CD4-positive, alpha-beta memory T cell (primary cell): ENCODE data around the gene CD55. TPM values are rescaled to one million over a fixed set of nuclear protein-coding genes. Genes with fewer than 3 reads are reported as not detected.

Experiments used
- CTCF ChIA-PET: fragments of 350-600 bp; sonication (Branson Sonifier 250); formaldehyde crosslinking; loops from one replicate; lab custom pipeline; 2021; ENCODE audit warnings: inconsistent platforms; ENCODE audit not compliant: partially characterized antibody; lab: Charles Lee
- POLR2A ChIA-PET: fragments of 350-600 bp; sonication (Branson Sonifier 250); formaldehyde crosslinking; loops from one replicate; lab custom pipeline; 2021; ENCODE audit not compliant: partially characterized antibody; lab: Charles Lee
- DNase-seq, 5 donors: peaks; one replicate each; pipeline versions ENCODE4 v3.0.0 to v3.0.0-alpha.2; 2020 to 2022; ENCODE audit warnings: mixed read lengths in 1 of 5
- H3K27ac ChIP-seq: one replicate; pipeline ENCODE4 v1.7.0; 2013; ENCODE audit warnings: low read depth, low read length
- H3K27me3 ChIP-seq: 2 replicates; pipeline ENCODE4 v1.7.0; 2013; ENCODE audit warnings: mild to moderate bottlenecking, low read length, moderate library complexity; ENCODE audit not compliant: insufficient read depth
- H3K36me3 ChIP-seq: 2 replicates; pipeline ENCODE4 v1.7.0; 2013; ENCODE audit warnings: mild to moderate bottlenecking, low read length, moderate library complexity; ENCODE audit not compliant: insufficient read depth
- H3K4me1 ChIP-seq: 2 replicates; pipeline ENCODE4 v1.7.0; 2013; ENCODE audit warnings: mild to moderate bottlenecking, low read length, moderate library complexity; ENCODE audit not compliant: insufficient read depth
- H3K4me3 ChIP-seq, 2 donors: one replicate each; pipeline ENCODE4 v1.7.0; 2013; ENCODE audit warnings: low read length in 2 of 2, mild to moderate bottlenecking in 1 of 2
- H3K9me3 ChIP-seq, 2 donors: one replicate each; pipeline ENCODE4 v1.7.0; 2013; ENCODE audit warnings: low read length in 2 of 2, control low read depth in 1 of 2; ENCODE audit not compliant: control insufficient read depth in 1 of 2
- H3K27ac Mint-ChIP-seq, 7 donors: one replicate each; pipeline ENCODE4 v1.8.0; 2020 to 2021; ENCODE audit warnings: mixed read lengths in 7 of 7, mild to moderate bottlenecking in 6 of 7, inconsistent platforms in 3 of 7, moderate library complexity in 3 of 7
- H3K27me3 Mint-ChIP-seq, 2 donors: one replicate each; pipeline ENCODE4 v1.8.0; 2020 to 2021; ENCODE audit warnings: mixed read lengths in 2 of 2
- H3K36me3 Mint-ChIP-seq, 2 donors: one replicate each; pipeline ENCODE4 v1.8.0; 2020 to 2021; ENCODE audit warnings: mixed read lengths in 2 of 2, inconsistent platforms in 1 of 2, mild to moderate bottlenecking in 1 of 2
- H3K4me1 Mint-ChIP-seq, 4 donors: one replicate each; pipeline ENCODE4 v1.8.0; 2020 to 2021; ENCODE audit warnings: mixed read lengths in 4 of 4, mild to moderate bottlenecking in 1 of 4
- H3K4me3 Mint-ChIP-seq, 8 donors: one replicate each; pipeline ENCODE4 v1.8.0; 2020 to 2021; ENCODE audit warnings: mixed read lengths in 8 of 8, mild to moderate bottlenecking in 7 of 8, moderate library complexity in 6 of 8, inconsistent platforms in 3 of 8
- H3K9me3 Mint-ChIP-seq, 8 donors: one replicate each; pipeline ENCODE4 v1.8.0; 2020 to 2021; ENCODE audit warnings: mixed read lengths in 8 of 8, mild to moderate bottlenecking in 5 of 8, inconsistent platforms in 3 of 8, moderate library complexity in 1 of 8
- intact Hi-C: fragments of 100-400 bp; cut with micrococcal nuclease; formaldehyde crosslinking; loops from one replicate; pipeline ENCODE4 v1.15.1; 2023
- polyA plus RNA-seq, 2 donors: library from polyadenylated mRNA; unstranded; fragments of 300-500 nt; fragmentation: Illumina TruSeq; gene quantifications; one replicate each; pipeline ENCODE4 v1.2.3, GENCODE V29; 2021
- total RNA-seq, 2 experiments: library from RNA; stranded (reverse); gene quantifications; one replicate each; pipeline ENCODE4 v1.2.3, GENCODE V29; 2021

Gene CD55
- total and polyA plus RNA-seq, 4 experiments from 2014 or later, result 69.0 to 92.1 (median 75.2) TPM

- Mint-ChIP-seq H3K27ac (no peak overlapping the region), H3K36me3 (no peaks in the 10 kb centered on the region), H3K9me3 (no peaks in the 10 kb centered on the region), H3K27me3 (peaks cover 3 to 4% of the 10 kb centered on the region in 2 donors), H3K4me1 (no peaks in the 10 kb centered on the region), H3K4me3 (no peak overlapping the region)
- CTCF ChIA-PET, result interaction anchor here (1.0 to 2.0 kb wide), 8 partner anchors 98 to 351 kb away, joined by 3 to 7 read pairs (median 4); no protein-coding TSS in a partner anchor
- Histone ChIP-seq H3K4me1 (no peaks in the 10 kb centered on the region), H3K27ac (no peak overlapping the region), H3K27me3 (no peaks in the 10 kb centered on the region), H3K4me3 (no peak overlapping the region), H3K36me3 (no peaks in the 10 kb centered on the region), H3K9me3 (no peaks in the 10 kb centered on the region)
- intact Hi-C loops, result no loop called here
- POLR2A ChIA-PET, result interaction anchor here (0.8 to 1.1 kb wide), 2 partner anchors 80 to 82 kb away, joined by 3 read pairs; partner anchors contain the start of gene CD55
- no peak for DNase-seq
These were observed 80.1 kb downstream of the CD55 start for GRCh38 chr1:207401578-207401977.

GRCh38 chr1:207402744-207403143 lies 81.3 kb downstream of the CD55 start:
- ChIA-PET CTCF (interaction anchor here (1.0 to 2.0 kb wide), 7 partner anchors 97 to 353 kb away, joined by 3 to 7 read pairs (median 5); no protein-coding TSS in a partner anchor), POLR2A (no interaction called here)
- H3K4me3 ChIP-seq, result no peak overlapping the region
- intact Hi-C loops, result no loop called here
- Mint-ChIP-seq H3K4me1 (no peaks in the 10 kb centered on the region), H3K36me3 (no peaks in the 10 kb centered on the region), H3K27ac (no peak overlapping the region), H3K4me3 (no peak overlapping the region), H3K27me3 (peaks cover 3 to 4% of the 10 kb centered on the region in 2 donors), H3K9me3 (no peaks in the 10 kb centered on the region)
- H3K27me3 ChIP-seq, result no peaks in the 10 kb centered on the region
- no peak overlapping the region for H3K27ac ChIP-seq
- H3K4me1 ChIP-seq, result no peaks in the 10 kb centered on the region
- no peak for DNase-seq
- no peaks in the 10 kb centered on the region for H3K36me3 ChIP-seq
- no peaks in the 10 kb centered on the region for H3K9me3 ChIP-seq

GRCh38 chr1:207404849-207405525 lies 83.5 kb downstream of the CD55 start:
- H3K4me1 ChIP-seq, result no peaks in the 10 kb centered on the region
- no peaks in the 10 kb centered on the region for H3K36me3 Mint-ChIP-seq
- H3K27me3 Mint-ChIP-seq, result peaks cover 3 to 7% of the 10 kb centered on the region in 2 donors
- H3K27ac ChIP-seq, result no peak overlapping the region
- DNase-seq, result peak in 4 of 5 donors; percentile 52 to 63 (median 56)
- H3K9me3 Mint-ChIP-seq, result no peaks in the 10 kb centered on the region
- H3K4me3 ChIP-seq, result no peak overlapping the region
- no peak overlapping the region for H3K4me3 Mint-ChIP-seq
- POLR2A ChIA-PET, result interaction anchor here (1.0 to 2.0 kb wide), 5 partner anchors 26 to 355 kb away, joined by 3 to 14 read pairs (median 5); partner anchors contain the start of gene CD55
- H3K4me1 Mint-ChIP-seq, result no peaks in the 10 kb centered on the region
- H3K27ac Mint-ChIP-seq, result no peak overlapping the region
- intact Hi-C loops, result loop anchor here (1.0 to 2.0 kb wide), 5 partner anchors 84 to 355 kb away; partner anchors contain the start of gene CD55
- no peaks in the 10 kb centered on the region for H3K9me3 ChIP-seq
- no peaks in the 10 kb centered on the region for H3K27me3 ChIP-seq
- CTCF ChIA-PET, result interaction anchor here (0.6 to 5.4 kb wide), 39 partner anchors 8 to 422 kb away, joined by 3 to 142 read pairs (median 4); partner anchors contain the start of genes C4BPB, CD55, CR1 and PFKFB2
- no peaks in the 10 kb centered on the region for H3K36me3 ChIP-seq

DNA sequence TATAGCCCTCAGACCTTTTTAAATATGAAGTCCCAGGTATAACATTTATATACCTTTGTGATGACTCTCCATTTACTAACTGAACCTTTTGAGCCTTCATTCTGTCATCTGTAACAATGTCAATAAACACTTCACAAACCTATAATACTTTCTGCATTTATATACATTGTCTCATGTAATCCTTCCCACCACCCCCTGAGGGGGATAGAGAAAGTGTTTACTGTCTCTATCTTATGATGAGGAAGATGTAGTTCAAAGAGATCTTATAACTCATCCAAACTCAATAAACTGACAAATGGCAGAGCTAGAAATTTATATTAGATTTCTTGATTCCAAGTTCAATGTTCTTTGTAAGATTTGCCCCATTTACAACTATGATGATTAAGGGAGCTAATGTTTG lies 84.3 kb downstream of the CD55 start:
- CTCF ChIA-PET, result interaction anchor here (0.6 to 5.4 kb wide), 29 partner anchors 8 to 423 kb away, joined by 3 to 142 read pairs (median 5); partner anchors contain the start of genes C4BPB, CD55, CR1 and CR2
- Mint-ChIP-seq H3K27ac (no peak overlapping the region), H3K9me3 (no peaks in the 10 kb centered on the region), H3K36me3 (no peaks in the 10 kb centered on the region), H3K27me3 (peaks cover 3 to 7% of the 10 kb centered on the region in 2 donors), H3K4me3 (no peak overlapping the region), H3K4me1 (no peaks in the 10 kb centered on the region)
- Histone ChIP-seq H3K27me3 (no peaks in the 10 kb centered on the region), H3K4me1 (no peaks in the 10 kb centered on the region), H3K27ac (no peak overlapping the region), H3K36me3 (no peaks in the 10 kb centered on the region), H3K9me3 (no peaks in the 10 kb centered on the region), H3K4me3 (no peak overlapping the region)
- DNase-seq, result no peak
- intact Hi-C loops, result loop anchor here (1.0 to 2.0 kb wide), 5 partner anchors 85 to 356 kb away; partner anchors contain the start of gene CD55
- POLR2A ChIA-PET, result interaction anchor here (2.0 kb wide), 1 partner anchor 84 kb away, joined by 14 read pairs; the partner anchor contains the start of gene CD55

GRCh38 chr1:207407655-207408260 lies 86.3 kb downstream of the CD55 start:
- H3K36me3 ChIP-seq, result no peaks in the 10 kb centered on the region
- H3K4me3 ChIP-seq, result no peak overlapping the region
- H3K27me3 ChIP-seq, result no peaks in the 10 kb centered on the region
- Mint-ChIP-seq H3K4me3 (no peak overlapping the region), H3K27ac (no peak overlapping the region), H3K9me3 (no peaks in the 10 kb centered on the region), H3K36me3 (no peaks in the 10 kb centered on the region), H3K27me3 (peaks cover 3 to 6% of the 10 kb centered on the region in 2 donors), H3K4me1 (no peaks in the 10 kb centered on the region)
- no peak for DNase-seq
- no peaks in the 10 kb centered on the region for H3K9me3 ChIP-seq
- no peak overlapping the region for H3K27ac ChIP-seq
- POLR2A ChIA-PET, result no interaction called here
- intact Hi-C loops, result no loop called here
- H3K4me1 ChIP-seq, result no peaks in the 10 kb centered on the region
- CTCF ChIA-PET, result interaction anchor here (0.8 to 5.4 kb wide), 2 partner anchors 326 to 332 kb away, joined by 5 to 142 read pairs; no protein-coding TSS in a partner anchor

Other genes with a start within 250 kb of the CD55 start
- gene C4BPB, start 232.8 kb upstream of the CD55 start, total RNA-seq, result under 1 TPM in 1 of 2 experiments, not detected in 1; 0.35 TPM
- under 1 TPM in 1 of 2 donors, not detected in 1; 0.90 TPM for gene C4BPB, start 232.8 kb upstream of the CD55 start, polyA plus RNA-seq
- not detected for gene C4BPA, start 217.4 kb upstream of the CD55 start, total RNA-seq
- not detected for gene C4BPA, start 217.4 kb upstream of the CD55 start, polyA plus RNA-seq
- 1 to 10 TPM; 1.9 to 6.7 TPM for gene CR2, start 132.7 kb downstream of the CD55 start, total RNA-seq
- 1 to 10 TPM; 3.3 to 4.4 TPM for gene CR2, start 132.7 kb downstream of the CD55 start, polyA plus RNA-seq
- gene CR1, start 174.5 kb downstream of the CD55 start, total RNA-seq, result 10 to 100 TPM; 10.1 to 11.5 TPM
- 1 to 10 TPM; 4.1 to 9.3 TPM for gene CR1, start 174.5 kb downstream of the CD55 start, polyA plus RNA-seq